SW 1271 (cell line): ENCODE data around the gene CDCP2.

ENCODE experiments used
- DNase-seq, 2 experiments: peaks; one replicate each; lab custom pipeline; 2025; lab: John Stamatoyannopoulos, UW

The CDCP2 gene

DNA sequence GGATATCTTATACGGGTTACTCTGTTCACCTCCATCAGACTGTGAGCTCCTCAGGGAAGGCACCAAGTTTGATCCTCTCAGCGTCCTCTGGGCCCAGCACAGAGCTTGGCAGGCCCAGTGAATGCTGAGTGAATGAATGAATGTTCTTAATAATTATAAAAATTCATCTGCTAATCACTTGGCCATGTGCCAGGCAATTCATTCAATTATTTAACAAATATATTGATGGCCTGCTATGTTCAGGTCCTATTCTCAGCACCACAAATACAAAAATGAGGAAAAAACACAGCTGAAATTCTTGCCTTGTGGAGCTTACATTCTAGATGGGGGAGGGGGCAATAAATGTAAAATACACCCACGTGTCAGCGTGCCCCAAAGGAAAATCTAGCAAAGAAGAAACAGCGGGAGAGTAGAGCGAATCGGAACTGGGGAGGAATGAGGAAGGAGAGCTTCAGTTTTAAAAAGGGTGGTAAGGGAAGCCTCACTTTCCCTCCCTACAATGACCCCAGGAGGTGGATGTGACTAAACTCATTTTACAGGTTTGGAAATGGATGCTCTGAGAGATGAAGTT, 15.8 kb downstream of the CDCP2 start:
- DNase-seq = no peak

DNA sequence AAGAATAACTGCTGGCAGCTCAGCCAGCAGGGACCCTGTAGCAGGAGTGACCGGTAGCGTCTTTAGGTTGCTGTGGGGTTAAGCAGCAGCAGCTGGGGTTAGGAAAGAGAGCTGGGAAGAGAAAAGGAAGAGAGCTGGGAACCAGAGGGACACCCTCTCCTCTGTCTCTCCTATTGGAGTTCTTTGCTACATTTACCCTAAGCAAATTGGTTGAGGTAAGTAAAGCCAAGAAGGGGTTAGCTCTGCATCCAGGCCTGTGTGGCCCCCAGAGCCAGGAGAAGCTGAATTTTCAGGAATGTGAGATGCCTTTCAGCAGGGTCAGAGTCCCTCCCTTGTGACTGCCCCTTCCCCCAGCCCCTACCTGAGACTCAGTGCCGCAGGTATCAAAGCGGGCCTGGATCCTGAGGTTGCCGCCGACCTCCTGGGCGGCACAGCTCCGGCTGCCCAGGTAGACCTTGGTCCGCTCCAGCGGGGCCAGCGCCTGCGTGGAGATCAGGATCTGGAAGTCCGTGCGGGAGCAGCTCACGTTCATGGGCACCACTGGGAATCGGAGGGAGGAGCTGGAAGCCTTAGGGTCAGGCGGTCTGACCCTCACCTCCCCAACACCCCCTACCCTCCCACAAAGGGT, 16.4 kb downstream of the CDCP2 start:
- no peak for DNase-seq

DNA sequence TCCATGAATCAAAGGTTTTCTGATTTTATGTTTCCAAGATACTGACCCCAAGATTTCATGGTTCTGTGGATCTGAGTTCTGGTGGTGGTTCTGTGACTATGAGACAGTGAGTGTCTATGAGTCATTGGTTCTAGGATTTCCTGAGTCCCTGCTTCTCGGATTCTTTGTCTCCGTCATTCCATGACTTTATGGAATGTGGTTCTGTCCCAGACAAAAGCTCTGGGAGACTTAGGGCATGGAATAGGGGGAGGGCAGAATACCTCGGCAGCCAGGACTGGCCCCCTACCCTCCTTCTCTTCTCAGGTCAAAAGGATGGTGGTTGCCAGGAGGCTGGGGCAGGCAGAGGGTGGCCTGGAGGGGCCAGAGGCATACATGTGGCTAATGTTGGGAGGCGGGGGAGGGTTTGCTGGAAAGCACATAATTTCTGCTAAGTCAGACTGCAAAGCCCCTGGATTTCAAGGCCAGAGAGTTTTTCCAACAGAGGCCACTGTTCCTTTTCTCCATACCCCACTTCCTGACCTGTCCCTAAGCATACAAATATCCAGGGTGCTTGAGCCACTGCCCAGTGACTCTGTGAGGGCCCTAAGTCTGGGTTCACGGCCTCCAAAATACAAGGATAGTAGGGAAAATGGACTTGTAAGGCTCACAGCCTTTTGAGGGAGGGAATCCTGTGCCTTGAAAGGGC, 17.2 kb downstream of the CDCP2 start:
- DNase-seq = no peak

DNA sequence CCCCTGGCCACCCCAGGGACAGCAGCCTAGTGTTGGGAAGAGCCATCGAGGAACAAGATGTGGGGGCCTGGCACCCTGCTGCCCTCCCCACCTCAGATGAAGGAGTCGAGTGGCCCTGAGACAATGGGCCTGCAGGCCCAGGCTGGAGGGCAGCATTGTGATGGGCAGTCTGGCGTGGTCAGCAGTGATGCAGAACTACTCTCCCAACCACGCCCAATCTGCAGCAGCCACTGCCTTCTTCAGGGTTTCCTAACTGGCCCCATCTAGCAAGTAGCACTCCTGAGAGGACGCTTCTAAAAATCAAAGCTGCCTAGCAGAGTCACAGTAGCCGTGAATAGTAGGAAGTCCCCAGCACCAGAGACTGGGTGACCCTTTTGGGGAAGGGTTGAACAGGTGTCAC, 18.5 kb downstream of the CDCP2 start:
- no peak for DNase-seq

DNA sequence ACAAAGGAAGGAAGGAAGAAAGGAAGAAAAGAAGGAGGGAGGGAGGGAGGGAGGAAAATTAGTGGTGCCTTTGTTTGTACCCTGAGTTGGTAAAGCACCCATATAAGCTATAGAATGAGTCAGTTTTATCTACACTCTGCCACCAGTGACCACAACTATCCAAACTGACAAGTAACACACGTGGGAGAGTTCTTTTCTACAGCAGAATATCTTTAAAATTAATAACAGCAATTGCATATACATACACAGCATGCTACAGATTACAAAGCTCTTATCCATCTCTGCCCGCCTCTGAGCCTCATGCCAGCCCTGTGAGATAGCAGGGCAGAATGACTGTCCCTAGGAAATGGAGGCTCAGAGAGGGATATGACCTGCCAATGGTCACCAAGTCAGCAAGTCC, 20.3 kb downstream of the CDCP2 start:
- no peak for DNase-seq

DNA sequence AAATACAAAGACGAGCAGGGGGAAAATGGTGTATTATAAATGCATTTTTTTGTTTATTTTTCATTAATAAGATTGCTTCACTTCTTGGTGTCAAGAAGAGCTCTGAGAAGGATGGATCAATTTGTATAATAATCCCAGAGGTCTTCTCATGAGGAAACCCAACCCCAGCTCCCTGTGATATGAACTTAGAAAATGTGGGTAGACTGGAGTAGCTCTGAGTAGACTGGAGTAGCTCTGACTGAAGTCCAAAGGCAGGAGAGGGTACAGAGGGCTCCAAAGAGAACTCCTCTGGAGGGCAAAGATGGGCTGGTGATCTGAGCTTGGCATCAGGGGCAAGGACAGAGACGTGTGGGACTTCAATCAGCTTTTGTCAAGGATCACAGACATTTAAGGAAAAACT, 21.4 kb downstream of the CDCP2 start:
- no peak for DNase-seq

DNA sequence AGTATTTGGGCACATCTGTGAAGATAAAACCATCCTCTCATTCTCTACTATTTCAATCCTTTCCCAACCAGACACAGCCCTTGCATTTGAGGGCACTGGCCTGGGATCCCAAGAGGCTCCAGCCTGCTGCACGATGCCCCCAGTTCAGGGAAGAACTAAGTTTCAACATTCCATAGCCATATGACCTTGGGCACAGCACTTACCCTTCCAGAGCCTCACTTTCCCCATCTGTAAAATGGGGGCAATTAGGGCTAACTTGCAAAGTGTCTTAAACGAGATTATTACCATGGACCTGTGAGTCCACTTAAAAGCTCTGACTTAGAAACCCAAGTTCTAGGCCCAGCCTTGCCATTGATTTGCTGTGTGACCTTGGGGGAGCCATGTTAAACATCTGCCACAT, 22.9 kb downstream of the CDCP2 start:
- DNase-seq = no peak

DNA sequence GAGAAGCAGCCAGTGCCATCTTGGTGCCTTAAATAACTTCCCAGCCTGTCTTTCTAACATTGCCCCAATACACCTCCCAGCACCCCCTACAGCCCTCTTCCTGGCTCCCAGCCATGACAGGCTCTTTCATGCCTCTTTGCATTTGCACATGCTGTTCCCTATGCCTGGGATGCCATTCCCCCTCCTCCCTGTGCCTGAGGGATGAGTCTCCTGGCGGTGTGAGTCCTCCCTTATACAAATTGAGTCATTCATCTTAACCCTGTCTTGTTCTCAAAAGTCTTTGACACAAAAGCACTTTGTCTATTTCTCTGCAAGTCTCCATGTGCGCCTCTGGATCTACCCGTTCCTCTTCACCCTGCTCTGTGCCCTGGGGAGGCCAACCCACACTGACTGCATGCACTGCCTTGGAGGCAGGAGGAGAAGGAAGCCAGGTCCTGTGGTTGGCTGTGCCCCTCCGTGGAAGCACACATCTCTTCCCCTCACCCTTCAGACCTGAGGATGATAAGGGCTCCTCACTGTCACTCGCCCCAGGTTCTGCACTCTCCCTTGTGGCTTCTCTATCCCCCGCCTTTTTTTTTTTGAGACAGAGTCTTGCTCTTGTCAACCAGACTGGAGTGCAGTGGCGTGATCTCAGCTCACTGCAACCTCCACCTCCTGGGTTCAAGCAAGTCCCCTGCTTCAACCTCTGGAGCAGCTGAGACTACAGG, 25.1 kb downstream of the CDCP2 start:
- no peak for DNase-seq

DNA sequence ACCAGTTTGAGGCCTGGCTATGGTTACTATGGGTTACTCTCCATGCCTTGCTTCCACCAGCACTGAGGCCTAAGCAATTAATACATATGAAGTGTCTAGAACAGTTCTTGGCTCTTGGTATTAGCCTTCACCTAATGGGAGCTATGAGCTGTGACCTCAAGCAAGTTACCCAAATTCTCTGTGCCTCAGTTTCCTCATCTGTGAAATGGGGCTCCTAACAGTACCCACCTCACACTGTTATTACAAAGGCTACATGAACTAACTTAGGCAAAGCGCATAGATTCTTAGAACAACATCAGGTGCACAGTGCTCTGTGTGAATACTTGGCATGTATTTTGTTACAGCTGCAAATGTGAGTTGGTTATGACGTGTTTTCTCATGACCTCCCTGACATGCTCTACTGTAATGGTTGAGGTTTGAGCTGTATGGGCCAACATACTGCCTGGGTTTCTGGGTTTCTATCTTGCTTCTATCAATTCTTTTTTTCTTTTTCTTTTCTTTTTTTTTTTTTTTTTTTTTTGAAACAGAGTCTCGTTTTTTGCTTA, 26.5 kb downstream of the CDCP2 start:
- no peak for DNase-seq

DNA sequence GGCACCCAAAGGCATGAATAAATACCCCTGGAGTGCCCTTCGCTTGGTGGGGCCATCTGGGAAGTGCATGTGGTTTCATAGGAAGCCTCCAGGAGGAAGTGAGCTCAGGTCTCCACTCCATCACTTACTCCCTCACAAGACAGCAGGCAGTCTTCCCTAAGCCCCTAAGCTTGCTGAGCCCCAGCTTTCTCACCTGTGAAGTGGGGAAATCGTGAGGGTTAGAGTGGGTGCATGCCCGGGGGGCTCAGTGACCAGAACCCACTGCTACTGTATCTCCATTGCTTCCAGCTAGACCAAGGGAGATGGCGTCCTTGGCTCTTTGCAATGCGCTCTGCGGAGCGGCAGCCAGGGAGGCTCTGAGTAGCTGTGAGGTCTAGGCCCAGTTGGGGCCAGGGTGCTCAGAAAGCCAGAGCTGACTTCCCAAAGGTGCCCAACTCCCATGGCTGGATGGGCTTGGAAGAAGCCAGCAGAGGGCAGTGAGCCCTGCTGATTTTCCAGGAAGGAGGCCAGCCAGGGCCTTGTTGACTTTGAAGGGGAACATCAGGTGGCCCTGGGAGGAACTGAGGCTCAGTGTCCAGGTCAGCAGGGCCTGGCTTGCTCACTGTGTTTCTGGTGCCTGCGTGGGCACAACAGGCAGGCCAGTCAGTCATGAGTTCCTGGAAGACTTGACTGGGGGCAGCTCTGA, 27.3 kb downstream of the CDCP2 start:
- no peak for DNase-seq

DNA sequence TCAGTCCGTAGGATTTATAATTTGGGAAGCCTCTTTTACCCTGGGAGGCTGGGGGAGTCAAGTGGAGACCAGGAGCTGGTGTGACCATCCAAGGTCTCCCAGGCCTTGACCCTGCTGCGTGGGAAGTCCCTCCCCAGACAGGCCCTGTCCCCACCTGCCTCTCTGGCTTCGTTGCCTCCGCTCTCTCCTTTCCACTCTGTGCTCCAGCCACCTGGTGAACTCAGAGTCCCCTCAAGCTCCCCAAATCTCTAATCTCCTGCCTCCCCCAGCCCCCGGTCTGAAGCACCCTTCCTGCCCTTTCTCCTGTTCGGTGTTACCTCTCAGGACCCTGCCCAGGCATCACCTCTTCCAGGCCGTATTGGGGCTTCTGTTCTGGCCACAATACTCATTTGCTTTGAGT, 27.9 kb downstream of the CDCP2 start:
- no peak for DNase-seq

DNA sequence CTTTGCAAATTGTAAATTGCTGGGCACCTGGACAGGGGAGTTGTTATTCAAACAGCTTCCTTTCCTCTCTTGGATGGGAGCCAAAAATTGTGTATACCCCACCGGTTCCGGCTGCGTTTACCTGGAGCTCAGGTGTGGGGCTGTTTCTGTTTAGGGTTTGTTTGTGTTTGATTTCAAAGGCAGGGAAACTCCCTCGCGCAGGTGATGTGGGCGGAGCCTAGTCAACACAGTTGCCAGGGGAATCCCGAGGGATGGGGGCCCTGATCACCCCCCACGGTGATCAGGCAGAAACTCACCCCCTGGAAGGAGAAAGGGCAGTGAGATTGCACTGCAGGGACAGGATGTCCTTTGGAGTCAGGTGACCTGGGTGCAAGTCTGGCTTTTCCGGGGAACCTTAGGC, 28.3 kb downstream of the CDCP2 start:
- no peak for DNase-seq

DNA sequence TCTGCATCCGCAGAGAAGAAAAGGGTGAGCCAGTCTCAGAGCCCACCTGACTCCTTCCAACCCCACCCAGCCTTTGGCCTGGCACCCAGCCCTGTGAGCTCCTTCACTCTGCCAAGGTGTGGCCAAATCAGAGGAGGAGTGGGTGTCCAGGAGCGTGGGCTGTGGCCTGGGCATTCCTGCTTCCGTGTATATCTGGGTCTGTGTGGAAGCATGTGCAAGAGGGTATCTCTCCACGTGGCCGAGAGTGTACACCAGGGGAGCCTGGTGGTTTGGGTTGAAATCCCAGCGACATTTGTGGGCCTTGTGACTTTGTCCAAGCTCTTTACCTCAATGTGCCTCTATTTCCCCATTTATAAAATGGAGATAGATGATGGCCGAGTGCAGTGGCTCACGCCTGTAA, 29.8 kb downstream of the CDCP2 start:
- DNase-seq = no peak

DNA sequence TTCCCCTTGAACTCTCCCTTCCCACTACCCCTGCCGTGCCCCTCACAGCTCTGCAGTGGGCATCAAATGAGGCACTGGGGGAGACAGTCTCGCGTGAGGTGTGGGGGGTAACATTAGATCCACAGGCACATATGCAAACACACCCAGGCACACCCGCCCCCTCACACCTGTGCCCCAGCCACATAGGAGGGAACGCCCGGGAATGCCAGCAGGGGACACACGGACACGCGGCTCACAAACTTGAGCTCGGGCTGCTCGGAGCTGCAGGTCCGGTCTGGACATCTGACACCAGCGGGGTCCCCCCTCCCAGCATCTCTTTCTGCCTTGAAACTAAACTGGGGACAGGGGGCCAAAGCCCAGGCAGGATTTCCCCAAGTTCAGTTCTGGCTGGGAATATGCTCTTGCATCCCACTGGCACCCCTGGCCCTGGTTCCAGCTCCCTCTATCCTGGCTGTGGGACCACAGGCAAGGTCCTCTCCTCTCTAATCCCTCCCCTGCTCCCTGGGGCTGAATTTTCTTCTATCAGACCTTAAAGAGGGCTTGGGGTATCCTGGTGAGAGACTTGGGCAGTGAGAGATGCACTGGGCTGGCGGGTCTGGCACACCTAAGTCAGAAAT, 30.6 kb downstream of the CDCP2 start:
- DNase-seq = no peak

DNA sequence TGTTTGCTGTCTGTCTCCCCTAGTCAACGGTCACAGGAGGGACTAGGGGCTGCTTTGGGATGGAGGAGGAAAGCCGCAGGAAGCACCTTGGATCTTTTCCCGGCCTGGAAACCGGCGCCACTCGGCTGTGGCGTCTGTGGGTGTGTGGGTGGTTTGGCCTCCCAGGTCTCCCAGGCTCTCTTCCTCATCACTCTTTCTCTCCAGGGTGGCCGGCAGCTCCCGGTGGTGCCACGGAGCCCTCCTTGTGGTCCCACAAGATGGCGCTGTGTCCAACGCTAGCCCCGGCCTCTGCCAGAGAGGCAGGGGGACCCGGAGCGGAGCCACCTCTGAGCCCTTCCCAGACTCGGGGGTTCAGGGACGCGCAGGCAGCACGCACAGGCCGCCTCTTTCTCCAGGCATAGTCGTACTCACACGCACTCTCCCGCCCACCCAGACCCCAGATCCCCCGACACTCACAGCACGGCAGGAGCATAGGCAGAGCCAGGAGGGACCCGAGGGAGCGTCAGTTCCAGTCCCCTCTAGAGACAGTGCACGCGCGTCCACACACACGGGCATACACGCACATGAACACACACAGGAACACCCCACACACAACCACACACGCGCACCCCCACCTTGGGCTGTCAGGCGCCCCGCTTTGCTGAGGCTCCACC, 31.2 kb downstream of the CDCP2 start:
- no peak for DNase-seq

DNA sequence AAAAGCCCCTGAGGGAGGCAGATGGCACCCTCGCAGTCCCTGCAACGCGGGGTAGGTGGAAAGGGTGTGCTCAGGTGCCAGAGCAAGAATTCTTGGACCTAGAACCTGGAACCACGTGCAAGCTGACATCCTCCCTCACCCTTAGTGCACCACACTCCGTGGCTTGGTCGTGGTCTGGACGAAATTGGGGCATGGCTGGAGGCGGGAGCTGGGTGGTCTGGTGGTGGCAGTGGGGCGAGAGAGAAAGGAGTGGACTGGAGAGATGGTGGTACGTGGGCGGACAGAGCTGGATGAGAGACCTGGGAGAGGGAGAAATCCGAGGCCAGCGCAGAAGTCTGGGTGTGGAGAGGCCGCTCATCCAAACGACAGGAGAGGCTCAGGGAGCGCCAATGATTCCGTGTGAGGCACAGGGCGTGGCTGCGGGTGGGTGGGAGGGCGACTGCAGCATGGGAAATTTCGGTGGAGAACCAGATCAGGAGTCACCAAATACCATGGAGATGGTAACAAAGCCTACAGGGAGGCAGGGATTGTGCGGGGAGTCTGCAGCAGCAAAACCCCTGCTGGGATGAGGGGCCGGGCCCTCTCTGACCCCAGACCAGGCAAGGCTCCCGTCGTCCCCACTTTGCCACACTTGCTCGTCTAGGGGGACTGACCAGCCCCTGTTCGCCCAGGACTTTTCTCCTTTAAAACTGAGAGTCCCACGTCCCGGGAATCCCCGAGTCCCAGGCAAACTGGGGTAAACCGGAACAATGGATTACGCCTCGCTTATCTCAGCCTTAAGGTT, 31.9 kb downstream of the CDCP2 start:
- DNase-seq = no peak

DNA sequence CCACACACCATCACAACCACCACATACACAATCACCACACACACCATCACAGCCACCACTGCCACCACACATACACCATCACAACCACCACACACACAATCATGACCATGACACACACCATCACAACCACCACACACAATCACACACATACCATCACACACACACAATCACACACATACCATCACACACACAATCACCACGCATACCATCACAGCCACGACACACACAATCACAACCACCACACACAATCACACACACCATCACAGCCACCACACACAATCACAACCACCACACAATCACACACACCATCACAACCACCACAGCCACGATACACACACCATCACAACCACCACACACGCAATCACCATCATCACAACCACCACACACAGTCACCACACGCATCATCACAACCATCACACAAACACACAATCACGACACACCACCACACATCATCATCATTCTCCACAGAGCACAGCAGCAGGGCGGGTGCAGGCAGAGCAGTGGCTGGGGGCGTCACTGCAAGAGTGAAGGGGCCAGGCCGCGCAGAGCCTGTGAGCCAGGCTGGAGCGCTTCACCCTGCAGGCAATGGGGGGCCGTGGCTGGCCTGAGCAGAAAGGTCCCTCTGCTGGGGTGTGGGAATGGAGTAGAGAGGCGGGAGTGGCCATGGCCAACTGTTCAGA, 32.6 kb downstream of the CDCP2 start:
- DNase-seq = no peak

DNA sequence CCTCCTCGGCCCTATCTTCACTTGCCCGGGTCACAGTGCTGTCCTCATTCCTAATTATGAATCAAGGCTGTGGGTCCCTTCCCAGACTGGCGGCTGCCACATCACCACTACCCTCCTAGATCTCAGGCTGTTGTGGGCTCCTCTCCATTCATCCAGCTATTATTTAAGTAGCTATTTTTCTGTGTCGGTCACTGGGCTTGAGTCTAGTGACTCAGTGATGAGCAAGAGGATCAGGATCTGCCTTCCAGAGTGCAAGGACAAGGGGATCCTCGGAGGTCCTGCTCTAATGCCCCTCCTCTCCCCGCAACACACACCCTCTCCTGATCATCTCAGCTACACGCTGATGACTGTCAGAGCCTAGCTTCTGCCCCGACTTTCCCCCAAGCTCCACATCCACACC, 34.1 kb downstream of the CDCP2 start:
- no peak for DNase-seq

DNA sequence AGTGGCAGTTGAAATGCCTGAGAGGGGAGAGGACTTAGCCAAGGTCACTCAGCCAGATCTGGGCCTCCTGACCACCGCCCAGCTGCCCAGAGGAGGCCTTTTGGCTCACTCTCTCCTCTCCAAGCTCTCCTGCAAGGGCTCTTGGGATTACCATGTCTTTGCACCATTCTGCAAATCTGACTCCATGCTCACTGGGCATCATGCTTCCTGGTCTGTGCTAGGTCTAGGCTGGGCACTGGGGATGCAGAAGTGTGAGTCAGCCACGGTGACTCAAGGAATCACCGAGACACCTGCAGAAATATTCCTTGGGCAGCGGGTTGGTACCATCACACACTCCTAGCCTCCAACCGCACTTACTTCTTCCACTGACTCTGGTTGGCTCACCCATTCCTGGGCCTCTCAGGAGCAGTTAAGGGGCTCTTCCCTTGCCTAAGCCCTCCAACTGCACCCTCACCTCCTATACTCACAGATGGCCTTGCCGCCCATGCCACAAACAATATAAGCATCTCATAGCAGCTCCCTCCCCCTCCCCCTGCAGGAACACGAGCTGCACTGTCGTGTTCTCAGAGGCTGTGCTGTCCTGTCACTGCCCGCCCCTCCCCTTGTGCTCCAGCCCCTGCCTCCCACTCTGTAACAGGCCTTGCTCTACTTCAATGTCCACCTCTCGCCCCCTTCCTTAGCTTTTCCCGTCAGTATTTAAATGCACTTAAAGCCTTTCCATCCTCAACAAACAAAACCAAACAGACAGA, 34.8 kb downstream of the CDCP2 start:
- no peak for DNase-seq
